CD4-positive, CD25-positive, alpha-beta regulatory T cell (primary cell): Measurements from ENCODE around the gene ATP10B. TPM values are rescaled to one million over a fixed set of nuclear protein-coding genes. Genes with fewer than 3 reads are reported as not detected.

Experiments
- ATAC-seq, 2 donors: fragments of 150-1000 bp; cut with Tn5 transposase; one replicate each; pipeline ENCODE4 v1.10.0; 2021; ENCODE audit warnings: low read depth in 2 of 2, moderate number of reproducible peaks in 2 of 2, moderate library complexity in 1 of 2
- DNase-seq, 3 donors: peaks; one replicate each; pipeline versions ENCODE4 v3.0.0 to v3.0.0-alpha.2; 2012 to 2022; ENCODE audit warnings: mixed read lengths in 1 of 3
- H3K27ac ChIP-seq: one replicate; pipeline ENCODE4 v1.7.0; 2013; ENCODE audit warnings: mild to moderate bottlenecking, low read length; ENCODE audit not compliant: insufficient read depth, poor library complexity, severe bottlenecking
- H3K27me3 ChIP-seq: one replicate; pipeline ENCODE4 v1.7.0; 2013; ENCODE audit warnings: low read length; ENCODE audit not compliant: control insufficient read depth, insufficient read depth
- H3K36me3 ChIP-seq: one replicate; pipeline ENCODE4 v1.7.0; 2013; ENCODE audit warnings: mild to moderate bottlenecking, low read length, moderate library complexity; ENCODE audit not compliant: control insufficient read depth, insufficient read depth
- H3K4me1 ChIP-seq: 2 replicates; pipeline ENCODE4 v1.7.0; 2013; ENCODE audit warnings: mild to moderate bottlenecking, low read length; ENCODE audit not compliant: insufficient read depth, control insufficient read depth, poor library complexity, severe bottlenecking
- H3K4me3 ChIP-seq: one replicate; pipeline ENCODE4 v1.7.0; 2013; ENCODE audit warnings: low read depth, mild to moderate bottlenecking, low read length, moderate library complexity
- H3K9me3 ChIP-seq, 2 experiments: 1 replicate in 1 of 2; 2 replicates in 1 of 2; pipeline ENCODE4 v1.7.0; 2013; ENCODE audit warnings: low read length in 2 of 2, mild to moderate bottlenecking in 1 of 2, moderate library complexity in 1 of 2; ENCODE audit not compliant: control insufficient read depth in 2 of 2
- H3K27ac Mint-ChIP-seq, 3 donors: one replicate each; pipeline ENCODE4 v1.8.0; 2020 to 2022; ENCODE audit warnings: mild to moderate bottlenecking in 3 of 3, mixed read lengths in 3 of 3, moderate library complexity in 2 of 3
- H3K27me3 Mint-ChIP-seq: one replicate; pipeline ENCODE4 v1.8.0; 2022; ENCODE audit warnings: mild to moderate bottlenecking, mixed read lengths
- H3K36me3 Mint-ChIP-seq: one replicate; pipeline ENCODE4 v1.8.0; 2020; ENCODE audit warnings: mixed read lengths
- H3K4me1 Mint-ChIP-seq, 4 donors: one replicate each; pipeline ENCODE4 v1.8.0; 2020 to 2022; ENCODE audit warnings: mixed read lengths in 4 of 4, mild to moderate bottlenecking in 1 of 4
- H3K4me3 Mint-ChIP-seq, 4 donors: one replicate each; pipeline ENCODE4 v1.8.0; 2020 to 2022; ENCODE audit warnings: mild to moderate bottlenecking in 4 of 4, mixed read lengths in 4 of 4, moderate library complexity in 3 of 4
- H3K9me3 Mint-ChIP-seq, 7 donors: one replicate each; pipeline ENCODE4 v1.8.0; 2020 to 2022; ENCODE audit warnings: mixed read lengths in 7 of 7, mild to moderate bottlenecking in 3 of 7, moderate library complexity in 2 of 7
- polyA plus RNA-seq, 4 donors: library from polyadenylated mRNA; unstranded; fragments of 300-500 nt; fragmentation: Illumina TruSeq; gene quantifications; one replicate each; pipeline ENCODE4 v1.2.3, GENCODE V29; 2021
- total RNA-seq: library from RNA; stranded (reverse); gene quantifications from one replicate; pipeline ENCODE4 v1.2.3, GENCODE V29; 2022

The ATP10B gene
- total and polyA plus RNA-seq, 5 donors from 2014 or later: not detected

- no peaks in the 10 kb centered on the region for H3K9me3 ChIP-seq
- DNase-seq (no peak), ATAC-seq (no peak)
- no peaks in the 10 kb centered on the region for H3K36me3 ChIP-seq
- H3K4me3 Mint-ChIP-seq: no peak overlapping the region
- peaks cover 0 to 1% (median 0%) of the 10 kb centered on the region in 7 donors for H3K9me3 Mint-ChIP-seq
- H3K4me3 ChIP-seq: no peak overlapping the region
- H3K27me3 ChIP-seq: no peaks in the 10 kb centered on the region
- H3K27me3 Mint-ChIP-seq: peaks cover 5% of the 10 kb centered on the region
- no peaks in the 10 kb centered on the region for H3K36me3 Mint-ChIP-seq
- H3K27ac ChIP-seq: no peak overlapping the region
- no peaks in the 10 kb centered on the region for H3K4me1 Mint-ChIP-seq
- no peak overlapping the region for H3K27ac Mint-ChIP-seq
- no peaks in the 10 kb centered on the region for H3K4me1 ChIP-seq
Observed at GRCh38 chr5:160769301-160769700, 82.7 kb downstream of the ATP10B start.

- peaks cover 11% of the 10 kb centered on the region for H3K27me3 Mint-ChIP-seq
- ATAC-seq (no peak), DNase-seq (no peak)
- Histone ChIP-seq H3K4me3 (no peak overlapping the region), H3K36me3 (no peaks in the 10 kb centered on the region), H3K4me1 (no peaks in the 10 kb centered on the region), H3K9me3 (peaks cover 0 to 1% of the 10 kb centered on the region in 2 experiments), H3K27ac (no peak overlapping the region), H3K27me3 (no peaks in the 10 kb centered on the region)
- H3K27ac Mint-ChIP-seq: no peak overlapping the region
- no peak overlapping the region for H3K4me3 Mint-ChIP-seq
- H3K9me3 Mint-ChIP-seq: peaks cover 0 to 8% (median under 1%) of the 10 kb centered on the region in 7 donors
- no peaks in the 10 kb centered on the region for H3K36me3 Mint-ChIP-seq
- H3K4me1 Mint-ChIP-seq: no peaks in the 10 kb centered on the region
Observed at GRCh38 chr5:160767062-160767461, 84.9 kb downstream of the ATP10B start.

GRCh38 chr5:160760008-160760407 lies 92.0 kb downstream of the ATP10B start:
- H3K27ac Mint-ChIP-seq: no peak overlapping the region
- peaks cover 24% of the 10 kb centered on the region for H3K27me3 Mint-ChIP-seq
- DNase-seq: no peak
- H3K4me3 Mint-ChIP-seq: no peak overlapping the region
- no peaks in the 10 kb centered on the region for H3K36me3 Mint-ChIP-seq
- no peaks in the 10 kb centered on the region for H3K4me1 Mint-ChIP-seq
- H3K9me3 Mint-ChIP-seq: peaks cover 0 to 11% (median 2%) of the 10 kb centered on the region in 7 donors
- no peak for ATAC-seq
- peaks cover 0 to 3% of the 10 kb centered on the region in 2 experiments for H3K9me3 ChIP-seq
- no peaks in the 10 kb centered on the region for H3K4me1 ChIP-seq
- no peaks in the 10 kb centered on the region for H3K27me3 ChIP-seq
- H3K36me3 ChIP-seq: no peaks in the 10 kb centered on the region
- no peak overlapping the region for H3K4me3 ChIP-seq
- no peak overlapping the region for H3K27ac ChIP-seq

GRCh38 chr5:160757194-160757593 lies 94.8 kb downstream of the ATP10B start:
- H3K27me3 Mint-ChIP-seq: peaks cover 16% of the 10 kb centered on the region
- H3K27ac Mint-ChIP-seq: no peak overlapping the region
- peaks cover 0 to 5% (median 2%) of the 10 kb centered on the region in 7 donors for H3K9me3 Mint-ChIP-seq
- H3K4me1 ChIP-seq: no peaks in the 10 kb centered on the region
- no peaks in the 10 kb centered on the region for H3K36me3 Mint-ChIP-seq
- peaks cover 0 to 3% of the 10 kb centered on the region in 2 experiments for H3K9me3 ChIP-seq
- H3K27ac ChIP-seq: no peak overlapping the region
- ATAC-seq: no peak
- H3K4me1 Mint-ChIP-seq: no peaks in the 10 kb centered on the region
- no peak overlapping the region for H3K4me3 ChIP-seq
- no peak for DNase-seq
- H3K4me3 Mint-ChIP-seq: no peak overlapping the region
- H3K27me3 ChIP-seq: peaks cover 4% of the 10 kb centered on the region
- no peaks in the 10 kb centered on the region for H3K36me3 ChIP-seq

- no peak overlapping the region for H3K4me3 ChIP-seq
- H3K27me3 Mint-ChIP-seq: peaks cover 11% of the 10 kb centered on the region
- H3K27ac Mint-ChIP-seq: no peak overlapping the region
Observed at GRCh38 chr5:160750938-160751657, 100.9 kb downstream of the ATP10B start.

GRCh38 chr5:160749682-160750081 lies 102.3 kb downstream of the ATP10B start:
- Histone ChIP-seq H3K27ac (no peak overlapping the region), H3K27me3 (peaks cover 4% of the 10 kb centered on the region), H3K36me3 (no peaks in the 10 kb centered on the region), H3K9me3 (no peaks in the 10 kb centered on the region), H3K4me3 (no peak overlapping the region), H3K4me1 (no peaks in the 10 kb centered on the region)
- no peak for ATAC-seq
- no peak overlapping the region for H3K27ac Mint-ChIP-seq
- peaks cover 9% of the 10 kb centered on the region for H3K27me3 Mint-ChIP-seq
- no peaks in the 10 kb centered on the region for H3K36me3 Mint-ChIP-seq
- H3K4me1 Mint-ChIP-seq: no peaks in the 10 kb centered on the region
- no peaks in the 10 kb centered on the region for H3K9me3 Mint-ChIP-seq
- DNase-seq: no peak
- no peak overlapping the region for H3K4me3 Mint-ChIP-seq

More at GRCh38 chr5:160750938-160751657, 100.9 kb downstream of the ATP10B start:
- H3K4me1 ChIP-seq: no peaks in the 10 kb centered on the region
- H3K36me3 Mint-ChIP-seq: no peaks in the 10 kb centered on the region
- ATAC-seq (no peak), DNase-seq (no peak)
- H3K4me3 Mint-ChIP-seq: no peak overlapping the region
- peaks cover 0 to 3% (median 0%) of the 10 kb centered on the region in 7 donors for H3K9me3 Mint-ChIP-seq
- H3K9me3 ChIP-seq: no peaks in the 10 kb centered on the region
- H3K27ac ChIP-seq: no peak overlapping the region
- H3K36me3 ChIP-seq: no peaks in the 10 kb centered on the region
- H3K27me3 ChIP-seq: peaks cover 4% of the 10 kb centered on the region
- H3K4me1 Mint-ChIP-seq: no peaks in the 10 kb centered on the region

GRCh38 chr5:160749026-160749425 lies 103.0 kb downstream of the ATP10B start:
- H3K9me3 ChIP-seq: no peaks in the 10 kb centered on the region
- DNase-seq (no peak), ATAC-seq (no peak)
- Mint-ChIP-seq H3K4me1 (no peaks in the 10 kb centered on the region), H3K36me3 (no peaks in the 10 kb centered on the region), H3K27me3 (peaks cover 9% of the 10 kb centered on the region), H3K9me3 (no peaks in the 10 kb centered on the region), H3K27ac (no peak overlapping the region), H3K4me3 (no peak overlapping the region)
- no peaks in the 10 kb centered on the region for H3K4me1 ChIP-seq
- H3K4me3 ChIP-seq: no peak overlapping the region
- H3K27me3 ChIP-seq: peaks cover 2% of the 10 kb centered on the region
- no peaks in the 10 kb centered on the region for H3K36me3 ChIP-seq
- H3K27ac ChIP-seq: no peak overlapping the region

GRCh38 chr5:160747987-160748386 lies 104.0 kb downstream of the ATP10B start:
- Mint-ChIP-seq H3K9me3 (no peaks in the 10 kb centered on the region), H3K36me3 (no peaks in the 10 kb centered on the region), H3K4me1 (no peaks in the 10 kb centered on the region), H3K4me3 (no peak overlapping the region), H3K27ac (no peak overlapping the region), H3K27me3 (peaks cover 9% of the 10 kb centered on the region)
- DNase-seq: no peak
- peaks cover 2% of the 10 kb centered on the region for H3K27me3 ChIP-seq
- H3K36me3 ChIP-seq: no peaks in the 10 kb centered on the region
- H3K9me3 ChIP-seq: no peaks in the 10 kb centered on the region
- no peak overlapping the region for H3K27ac ChIP-seq
- no peak overlapping the region for H3K4me3 ChIP-seq
- H3K4me1 ChIP-seq: no peaks in the 10 kb centered on the region
- ATAC-seq: no peak
